BJ (cell line): ENCODE results near the gene SLC4A4. TPM values are rescaled to one million over a fixed set of nuclear protein-coding genes. Genes with fewer than 3 reads are reported as not detected.

Experiments
- CTCF ChIA-PET: fragments of 350-600 bp; formaldehyde crosslinking; extraction: SDS; loops from one replicate; lab custom pipeline; 2021; ENCODE audit warnings: antibody characterized with exemption, inconsistent platforms; lab: Yijun Ruan, JAX
- POLR2A ChIA-PET: fragments of 300-600 bp; sonication (Branson Sonifier 250); formaldehyde crosslinking; extraction: SDS; loops from one replicate; lab custom pipeline; 2021; ENCODE audit warnings: antibody characterized with exemption; lab: Charles Lee
- DNase-seq: peaks from one replicate; pipeline ENCODE4 v3.0.0-alpha.2; 2011; ENCODE audit warnings: low read depth
- H3K27me3 ChIP-seq: 2 replicates; pipeline ENCODE4 v1.6.0; 2011; ENCODE audit warnings: low read length; ENCODE audit not compliant: control insufficient read depth, insufficient read depth
- H3K36me3 ChIP-seq: 2 replicates; pipeline ENCODE4 v1.5.1; 2011; ENCODE audit warnings: low read length; ENCODE audit not compliant: control insufficient read depth, insufficient read depth
- H3K4me3 ChIP-seq: 2 replicates; pipeline ENCODE4 v1.5.1; 2011; ENCODE audit warnings: low read depth, mild to moderate bottlenecking, control low read depth, low read length
- CTCF ChIP-seq: IDR thresholded peaks from 2 replicates; pipeline ENCODE4 v1.5.1; 2011; ENCODE audit warnings: low read depth, mild to moderate bottlenecking, control low read depth, inconsistent platforms, low read length, moderate library complexity; ENCODE audit not compliant: insufficient read depth
- polyA plus RNA-seq: library from polyadenylated mRNA; depleted of rRNA; stranded (reverse); fragments of >200 nt; gene quantifications from 2 replicates; pipeline ENCODE4 v1.2.3, GENCODE V29; 2011

The SLC4A4 gene
- polyA plus RNA-seq, 1 experiment = 1.9 TPM

DNA sequence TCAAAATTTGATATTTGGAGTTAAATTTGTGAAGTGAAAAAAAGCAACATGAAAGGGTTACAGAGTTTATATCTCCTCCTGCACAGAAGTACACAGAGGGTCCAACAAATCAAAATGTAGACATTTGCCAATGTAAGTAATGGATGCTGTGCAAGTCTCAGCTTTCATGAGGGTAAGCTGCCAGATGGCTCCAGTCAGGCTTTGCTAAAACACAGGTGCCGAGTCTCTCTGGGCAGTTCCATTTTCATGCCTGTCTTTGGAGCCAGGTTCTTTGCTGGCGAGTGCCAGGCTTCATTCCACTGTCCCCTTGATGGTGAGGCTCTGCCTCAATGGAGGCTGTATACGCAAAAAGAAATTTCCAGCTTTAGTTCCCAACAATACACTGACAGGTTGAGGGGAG, 27.9 kb downstream of the SLC4A4 start:
- Histone ChIP-seq H3K36me3 (no peaks in the 10 kb centered on the region), H3K27me3 (no peaks in the 10 kb centered on the region), H3K4me3 (no peak overlapping the region)
- no peak for DNase-seq
- no peak for TF ChIP-seq CTCF
- ChIA-PET CTCF (interaction anchor here (0.7 kb wide), 1 partner anchor 15 kb away, joined by 3 read pairs; no protein-coding TSS in a partner anchor), POLR2A (no interaction called here)

DNA sequence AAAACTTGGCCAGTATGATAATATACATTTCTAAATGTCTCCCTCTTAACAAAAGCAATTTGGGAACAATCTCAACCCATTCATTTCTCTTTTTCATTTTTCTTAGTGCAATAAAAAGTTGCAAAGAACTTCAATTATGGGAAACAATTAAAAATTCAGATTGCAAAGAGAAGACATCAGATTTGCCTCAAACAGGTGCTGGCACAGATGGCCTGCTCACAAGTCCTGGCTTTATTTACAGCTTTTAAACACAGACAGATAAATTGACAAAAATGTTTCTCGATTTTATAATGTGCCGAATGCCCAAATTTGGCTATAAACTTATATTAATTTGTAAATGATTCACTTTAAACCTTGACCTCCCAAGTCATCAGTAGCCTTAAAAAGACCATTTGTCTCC, 28.7 kb downstream of the SLC4A4 start:
- Histone ChIP-seq H3K4me3 (no peak overlapping the region), H3K27me3 (no peaks in the 10 kb centered on the region), H3K36me3 (no peaks in the 10 kb centered on the region)
- DNase-seq = no peak
- TF ChIP-seq CTCF = no peak
- ChIA-PET POLR2A (no interaction called here), CTCF (no interaction called here)

DNA sequence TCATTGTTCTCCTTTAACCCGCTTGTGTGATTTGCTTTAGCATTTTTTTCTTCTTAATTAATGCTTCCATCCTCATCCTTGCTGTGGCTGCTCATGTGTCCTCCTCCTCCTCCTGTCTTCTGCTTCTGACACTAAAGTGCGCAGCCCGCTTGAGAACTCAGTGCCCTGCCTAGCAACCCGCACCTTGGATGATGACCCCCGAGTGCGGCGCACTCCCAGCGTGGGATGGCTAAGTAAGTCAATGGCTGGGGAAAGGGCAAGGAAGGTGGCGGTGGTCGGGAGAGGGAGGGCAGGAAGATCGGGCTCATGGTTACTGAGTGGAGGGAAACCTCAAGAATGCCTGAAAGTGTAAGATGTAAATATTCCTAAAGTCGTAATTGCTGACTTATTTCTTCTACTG, 30.1 kb downstream of the SLC4A4 start:
- ChIA-PET POLR2A (no interaction called here), CTCF (interaction anchor here (0.8 kb wide), 1 partner anchor 14 kb away, joined by 4 read pairs; no protein-coding TSS in a partner anchor)
- DNase-seq = no peak
- TF ChIP-seq CTCF = no peak
- Histone ChIP-seq H3K36me3 (no peaks in the 10 kb centered on the region), H3K27me3 (no peaks in the 10 kb centered on the region), H3K4me3 (no peak overlapping the region)

DNA sequence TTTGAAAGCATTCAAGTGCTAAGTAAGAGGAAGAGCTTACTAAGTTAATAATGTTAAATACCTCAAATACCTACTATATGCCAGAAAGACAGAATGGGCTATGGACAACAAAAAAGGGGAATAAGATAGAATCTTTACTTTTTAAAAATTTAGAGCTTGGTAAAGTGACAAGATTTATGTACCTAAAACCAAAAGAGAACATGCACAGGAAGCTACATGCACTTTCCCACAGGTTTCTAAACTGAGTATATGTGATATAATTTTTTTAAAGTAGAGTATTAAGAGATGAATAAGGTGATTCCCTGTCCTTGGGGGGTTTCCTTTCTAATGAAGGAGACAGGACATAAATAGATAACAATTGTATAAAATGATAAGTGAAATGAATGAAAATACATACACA, 30.7 kb downstream of the SLC4A4 start:
- ChIA-PET POLR2A (no interaction called here), CTCF (interaction anchor here (0.8 kb wide), 1 partner anchor 15 kb away, joined by 4 read pairs; no protein-coding TSS in a partner anchor)
- no peak for TF ChIP-seq CTCF
- Histone ChIP-seq H3K36me3 (no peaks in the 10 kb centered on the region), H3K27me3 (no peaks in the 10 kb centered on the region), H3K4me3 (no peak overlapping the region)
- DNase-seq = no peak

- H3K27me3 ChIP-seq = no peaks in the 10 kb centered on the region
- no peak overlapping the region for H3K4me3 ChIP-seq
- DNase-seq = no peak
- H3K36me3 ChIP-seq = no peaks in the 10 kb centered on the region
- no peak for TF ChIP-seq CTCF
- CTCF ChIA-PET = interaction anchor here (1.0 kb wide), 1 partner anchor 8 kb away, joined by 3 read pairs; no protein-coding TSS in a partner anchor
- POLR2A ChIA-PET = no interaction called here
Measured at GRCh38 chr4:71375494-71375893, 36.7 kb downstream of the SLC4A4 start.
